H1 (cell line): ENCODE results near the gene RHOC. TPM values are rescaled to one million over a fixed set of nuclear protein-coding genes. Genes with fewer than 3 reads are reported as not detected.

Source experiments
- CTCF ChIA-PET: fragments of 300-600 bp; sonication (Branson Sonifier 250); formaldehyde crosslinking; loops from one replicate; lab custom pipeline; 2021; ENCODE audit not compliant: partially characterized antibody; lab: Charles Lee
- POLR2A ChIA-PET: fragments of 300-600 bp; sonication (Branson Sonifier 250); formaldehyde crosslinking; loops from one replicate; lab custom pipeline; 2021; ENCODE audit warnings: inconsistent platforms; ENCODE audit not compliant: partially characterized antibody; lab: Charles Lee
- DNase-seq, 2 experiments: peaks; one replicate each; pipeline versions ENCODE4 v3.0.0 to v3.0.0-alpha.2; 2010 to 2022; ENCODE audit warnings: low spot score in 2 of 2, low read depth in 1 of 2, mixed read lengths in 1 of 2
- FAIRE-seq: peaks from 2 replicates; lab custom pipeline; 2011; peaks lifted over from hg19 to GRCh38; lab: Jason Lieb, UNC
- H2AFZ ChIP-seq: 2 replicates; pipeline ENCODE4 v1.8.1; 2012; ENCODE audit warnings: low read length, inconsistent platforms
- H2AK5ac ChIP-seq: 2 replicates; pipeline ENCODE4 v1.6.1; 2013; ENCODE audit warnings: low read depth, low read length
- H2BK120ac ChIP-seq: replicated peaks from 2 replicates; pipeline ENCODE3; 2013; ENCODE audit warnings: low read depth, low read length, inconsistent platforms
- H2BK12ac ChIP-seq: 2 replicates; pipeline ENCODE4 v1.6.1; 2013; ENCODE audit warnings: low read depth, low read length
- H2BK15ac ChIP-seq: 2 replicates; pipeline ENCODE4 v1.6.1; 2013; ENCODE audit warnings: low read length
- H2BK20ac ChIP-seq: 2 replicates; pipeline ENCODE4 v1.6.1; 2013; ENCODE audit warnings: low read length
- H2BK5ac ChIP-seq: 2 replicates; pipeline ENCODE4 v1.6.1; 2013; ENCODE audit warnings: low read depth, low read length
- H3K14ac ChIP-seq: 2 replicates; pipeline ENCODE4 v1.6.1; 2013; ENCODE audit warnings: inconsistent platforms; ENCODE audit not compliant: insufficient read length
- H3K18ac ChIP-seq: 2 replicates; pipeline ENCODE4 v1.6.1; 2013; ENCODE audit warnings: low read length; ENCODE audit errors: extremely low read depth
- H3K23ac ChIP-seq: 2 replicates; pipeline ENCODE4 v1.6.1; 2013; ENCODE audit warnings: inconsistent platforms; ENCODE audit not compliant: insufficient read length
- H3K23me2 ChIP-seq: 2 replicates; pipeline ENCODE4 v1.6.1; 2013; ENCODE audit warnings: low read depth, low read length
- H3K27ac ChIP-seq: 2 replicates; pipeline ENCODE4 v1.6.1; 2011; ENCODE audit warnings: low read depth, low read length, inconsistent platforms
- H3K27me3 ChIP-seq, 4 experiments: replicated peaks in 1 of 4; 1 replicate in 1 of 4; 2 replicates in 3 of 4; pipeline versions ENCODE4 v1.6.1 to v1.8.1; 2011 to 2013; ENCODE audit warnings: low read length in 3 of 4, mild to moderate bottlenecking in 3 of 4, inconsistent platforms in 2 of 4, mixed read lengths in 2 of 4, moderate library complexity in 1 of 4; ENCODE audit not compliant: control insufficient read depth in 3 of 4, insufficient read depth in 3 of 4; ENCODE audit errors: extremely low read depth in 1 of 4
- H3K36me3 ChIP-seq, 4 experiments: 2 replicates each; pipeline versions ENCODE4 v1.6.1 to v1.8.1; 2011 to 2013; ENCODE audit warnings: mild to moderate bottlenecking in 4 of 4, low read length in 3 of 4, moderate library complexity in 2 of 4, control low read depth in 1 of 4, inconsistent platforms in 1 of 4; ENCODE audit not compliant: insufficient read depth in 4 of 4, control insufficient read depth in 2 of 4
- H3K4ac ChIP-seq: replicated peaks from 2 replicates; pipeline ENCODE3; 2013; ENCODE audit warnings: low read length, low read depth, mixed read lengths, inconsistent platforms; ENCODE audit not compliant: insufficient read length
- H3K4me1 ChIP-seq, 4 experiments: replicated peaks in 1 of 4; 1 replicate in 1 of 4; 2 replicates in 3 of 4; pipeline versions ENCODE4 v1.6.1 to v1.8.1; 2011 to 2013; ENCODE audit warnings: low read length in 3 of 4, inconsistent platforms in 2 of 4, mixed read lengths in 1 of 4; ENCODE audit not compliant: insufficient read depth in 4 of 4, control insufficient read depth in 3 of 4
- H3K4me2 ChIP-seq, 2 experiments: 2 replicates each; pipeline versions ENCODE4 v1.6.1 to v1.8.1; 2011 to 2013; ENCODE audit warnings: low read depth in 2 of 2, low read length in 2 of 2, control low read depth in 1 of 2, inconsistent platforms in 1 of 2, mild to moderate bottlenecking in 1 of 2; ENCODE audit not compliant: insufficient read depth in 1 of 2
- H3K4me3 ChIP-seq, 4 experiments: fragments of 200-600, 300-600 bp in 1 of 4; sonication (generic), shearing (Covaris generic), sonication (Bioruptor Twin) in 1 of 4; 2 replicates each; pipeline versions ENCODE4 v1.5.1 to v1.8.1; 2011 to 2016; ENCODE audit warnings: low read length in 4 of 4, low read depth in 3 of 4, control low read depth in 2 of 4, inconsistent platforms in 2 of 4, mild to moderate bottlenecking in 2 of 4, mixed read lengths in 1 of 4, moderate library complexity in 1 of 4; ENCODE audit not compliant: insufficient read depth in 2 of 4; ENCODE audit errors: extremely low read depth in 1 of 4
- H3K56ac ChIP-seq: replicated peaks from 2 replicates; pipeline ENCODE3; 2013; ENCODE audit warnings: low read depth, mild to moderate bottlenecking, mixed read lengths, low read length, inconsistent platforms; ENCODE audit not compliant: insufficient read length
- H3K79me1 ChIP-seq: 2 replicates; pipeline ENCODE4 v1.6.1; 2013; ENCODE audit warnings: low read depth, low read length, control low read depth
- H3K79me2 ChIP-seq, 2 experiments: 2 replicates each; pipeline versions ENCODE4 v1.6.1 to v1.8.1; 2012 to 2013; ENCODE audit warnings: low read length in 2 of 2, mild to moderate bottlenecking in 2 of 2, inconsistent platforms in 1 of 2; ENCODE audit not compliant: insufficient read depth in 2 of 2, control insufficient read depth in 1 of 2
- H3K9ac ChIP-seq, 4 experiments: replicated peaks in 1 of 4; 1 replicate in 1 of 4; 2 replicates in 3 of 4; pipeline versions ENCODE4 v1.6.1 to v1.8.1; 2011 to 2013; ENCODE audit warnings: low read depth in 3 of 4, low read length in 3 of 4, control low read depth in 2 of 4, mild to moderate bottlenecking in 2 of 4, moderate library complexity in 2 of 4, inconsistent platforms in 1 of 4; ENCODE audit errors: extremely low read depth in 1 of 4
- H3K9me3 ChIP-seq, 2 experiments: 2 replicates each; pipeline versions ENCODE4 v1.6.1 to v1.8.1; 2012 to 2013; ENCODE audit warnings: mild to moderate bottlenecking in 2 of 2, moderate library complexity in 2 of 2, control low read depth in 1 of 2, inconsistent platforms in 1 of 2, low read depth in 1 of 2, low read length in 1 of 2, mixed read lengths in 1 of 2; ENCODE audit not compliant: insufficient read depth in 2 of 2
- H4K20me1 ChIP-seq, 2 experiments: replicated peaks in 1 of 2; 2 replicates each; pipeline versions ENCODE3 to v1.8.1; 2011 to 2013; ENCODE audit warnings: inconsistent platforms in 2 of 2, low read length in 2 of 2, mild to moderate bottlenecking in 1 of 2; ENCODE audit not compliant: insufficient read depth in 2 of 2, control insufficient read depth in 1 of 2
- H4K5ac ChIP-seq: 2 replicates; pipeline ENCODE4 v1.6.1; 2013; ENCODE audit warnings: low read length, low read depth, mixed read lengths, inconsistent platforms; ENCODE audit not compliant: insufficient read length
- H4K8ac ChIP-seq: 2 replicates; pipeline ENCODE4 v1.8.0; 2013; ENCODE audit warnings: mild to moderate bottlenecking, moderate library complexity, low read length, inconsistent platforms; ENCODE audit not compliant: insufficient read depth; ENCODE audit errors: extremely low read depth
- H4K91ac ChIP-seq: replicated peaks from 2 replicates; pipeline ENCODE3; 2013; ENCODE audit warnings: low read length, mixed read lengths, inconsistent platforms; ENCODE audit not compliant: insufficient read length
- CTBP2 ChIP-seq: IDR thresholded peaks from 2 replicates; pipeline ENCODE4 v1.7.0; 2011; ENCODE audit warnings: borderline replicate concordance, mild to moderate bottlenecking, moderate library complexity, mixed read lengths, low read length; ENCODE audit not compliant: insufficient read depth, insufficient read length
- GTF2F1 ChIP-seq: IDR thresholded peaks from 2 replicates; pipeline ENCODE4 v1.6.1; 2012; ENCODE audit warnings: low read depth, low read length, improper control_type of control experiment, borderline replicate concordance
- HDAC2 ChIP-seq, 2 experiments: fragments of 300-600 bp in 1 of 2; sonication (generic) in 1 of 2; IDR thresholded peaks; 2 replicates each; pipeline ENCODE4 v1.6.1; 2011 to 2012; ENCODE audit warnings: low read depth in 2 of 2, low read length in 2 of 2, mild to moderate bottlenecking in 2 of 2, moderate library complexity in 2 of 2, borderline replicate concordance in 1 of 2, inconsistent platforms in 1 of 2
- JUND ChIP-seq: IDR thresholded peaks from 2 replicates; pipeline ENCODE4 v1.6.1; 2011; ENCODE audit warnings: mild to moderate bottlenecking, improper control_type of control experiment, low read length
- SP4 ChIP-seq: IDR thresholded peaks from 2 replicates; pipeline ENCODE4 v1.6.1; 2012; ENCODE audit warnings: low read length, inconsistent platforms
- WGBS, 2 experiments: shearing (Covaris generic) in 1 of 2; methylation state at CpG; one replicate each; pipeline versions ENCODE4 v1.1.6 to v1.1.7; 2013 to 2015; ENCODE audit warnings: low lambda C conversion rate in 2 of 2, mixed read lengths in 2 of 2, inconsistent platforms in 1 of 2, low coverage in 1 of 2, missing lambda C conversion rate in 1 of 2; ENCODE audit not compliant: insufficient replicate concordance in 2 of 2, insufficient coverage in 1 of 2, insufficient read length in 1 of 2; ENCODE audit errors: extremely low coverage in 1 of 2, missing lambda C conversion rate in 1 of 2; 5-methylcytosine and 5-hydroxymethylcytosine counted together
- polyA plus RNA-seq, 7 experiments: library from polyadenylated mRNA; depleted of rRNA in 3 of 7; stranded (reverse) in 5 of 7; unstranded in 2 of 7; fragments of >200 nt in 5 of 7; fragments of 200-250 nt in 2 of 7; gene quantifications; 1 replicate in 5 of 7; 2 replicates in 1 of 7; 4 replicates in 1 of 7; pipeline versions ENCODE4 v1.2.1 to v1.2.3, GENCODE V29; 2011 to 2013; ENCODE audit warnings: missing spikeins in 2 of 7, mixed read lengths in 2 of 7
- total RNA-seq: library from RNA; stranded (reverse); fragmentation: NEBNext Ultra II Directional; extraction: Animal tissue kit (Norgen Biotek cat#: 25700); gene quantifications from 2 replicates; pipeline ENCODE4 v1.2.1, GENCODE V29; 2021

Gene RHOC
- total and polyA plus RNA-seq, 2 of the 8 experiments (the other 6 are each of a cell fraction or from before 2014, with no cell fraction given) = 53.6 to 97.5 TPM

DNA sequence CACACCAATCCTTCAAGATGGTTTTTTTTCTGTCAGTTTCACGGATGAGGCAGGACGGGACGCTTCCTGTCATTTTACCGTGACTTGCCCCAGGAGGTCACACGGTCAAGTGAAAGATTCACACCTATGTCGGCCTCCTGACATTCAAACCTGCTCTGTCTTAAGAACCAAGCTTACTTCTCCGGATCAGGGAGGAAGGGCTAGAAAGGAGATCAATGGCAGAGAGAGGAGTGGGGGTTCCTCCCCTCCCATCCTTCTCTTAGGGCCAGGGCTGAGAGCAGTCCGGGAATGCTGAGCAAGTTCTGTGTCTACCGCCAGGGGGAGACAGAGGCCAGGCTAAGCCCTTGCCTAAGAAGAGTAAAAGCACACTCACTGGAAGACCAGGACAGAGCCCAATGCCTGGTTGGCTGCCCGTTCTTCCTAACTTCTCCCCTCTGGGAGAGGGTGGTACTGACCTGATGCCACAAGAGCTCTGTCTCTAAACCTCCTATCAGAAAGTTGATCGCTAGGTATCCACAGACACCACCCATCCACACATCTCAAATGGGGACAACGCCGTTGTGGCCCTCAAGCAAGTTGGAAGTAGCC is 9.3 kb upstream of the RHOC start:
- Histone ChIP-seq H3K79me2 (no peaks in the 10 kb centered on the region), H3K14ac (no peak overlapping the region), H3K18ac (peak overlapping the region; percentile 29; the same call in 1 of the 2 replicates), H3K27ac (no peak overlapping the region), H3K23me2 (peaks cover 14% of the 10 kb centered on the region), H4K20me1 (peaks cover 0 to 7% of the 10 kb centered on the region in 2 experiments), H3K9ac (no peak overlapping the region), H3K56ac (no peak overlapping the region), H2BK12ac (peak overlapping the region; percentile 20; the same call in 1 of the 2 replicates), H2AFZ (no peak overlapping the region), H3K79me1 (no peaks in the 10 kb centered on the region), H4K8ac (no peak overlapping the region), H3K23ac (no peak overlapping the region), H2BK15ac (0 out of 2 replicates have a peak overlapping the region, but pooled peaks have one; percentile 20), H3K27me3 (peaks cover 0 to 29% (median 16%) of the 10 kb centered on the region in 4 experiments; a peak in 5 of 7 replicates), H2BK20ac (peak overlapping the region; percentile 92), H3K4ac (no peak overlapping the region), H2BK120ac (no peak overlapping the region), H4K91ac (peak overlapping the region; percentile 60), H4K5ac (no peak overlapping the region), H2BK5ac (no peak overlapping the region), H3K4me2 (peak overlapping the region; percentile 75 to 95), H2AK5ac (no peak overlapping the region), H3K36me3 (no peaks in the 10 kb centered on the region; a peak in 1 of 8 replicates), H3K4me1 (peaks cover 0 to 20% (median 13%) of the 10 kb centered on the region in 4 experiments; a peak in 6 of 7 replicates), H3K4me3 (peak overlapping the region; percentile 57 to 81 (median 73); a peak in 7 of 8 replicates), H3K9me3 (no peaks in the 10 kb centered on the region)
- DNase-seq = peak; percentile 88 to 94
- 20% methylated on average over 13 of the region's 13 CpGs; no CpG with 5 or more reads in 1 of the 2 experiments for WGBS, 2 experiments
- ChIA-PET CTCF (interaction anchor here (0.6 to 14.2 kb wide), 62 partner anchors 8 to 1566 kb away, joined by 3 to 547 read pairs (median 5); partner anchors contain the start of gene LRIG2), POLR2A (interaction anchor here (0.6 to 4.3 kb wide), 11 partner anchors 9 to 356 kb away, joined by 3 to 32 read pairs (median 3); partner anchors contain the start of genes LRIG2, MOV10 and SLC16A1)
- FAIRE-seq = peak; percentile 96
- peak; percentile 25 for TF ChIP-seq CTBP2
- TF ChIP-seq SP4 = no peak; the same call in 1 of the 2 replicates
- TF ChIP-seq GTF2F1 = no peak
- no peak for TF ChIP-seq HDAC2 (IDR thresholded peaks at IDR 0.05; ENCODE audit: borderline replicate concordance in 1 of 2, low read depth in 2 of 2, low read length in 2 of 2)
- TF ChIP-seq JUND = 0 out of 2 replicates have a peak, but pooled peaks have one; percentile 19
